GM19467 (cell line): ENCODE measurements around the gene ARL16.

Source experiments
- ATAC-seq: cut with Tn5 transposase; IDR thresholded peaks from one replicate; pipeline ENCODE4 v1.9.1; 2021; ENCODE audit warnings: mild to moderate bottlenecking, moderate library complexity; ENCODE audit not compliant: unreplicated experiment

The ARL16 gene

GRCh38 chr17:81683584-81684441, at the start of gene ARL16, which contains the start of gene HGS:
Gene ARL16, minus strand, starts transcription at chr17:81683797. Its CDS starts 44 bp downstream, at chr17:81683753.
Gene HGS, plus strand, starts transcription at chr17:81684011. Its CDS starts 56 bp downstream, at chr17:81684067.
- peak; percentile 83 for ATAC-seq

- ATAC-seq, result no peak
These were observed 43.9 kb upstream of the ARL16 start for GRCh38 chr17:81727324-81728031.

- ATAC-seq, result no peak
These were observed 42.4 kb upstream of the ARL16 start for GRCh38 chr17:81726004-81726403.

GRCh38 chr17:81725439-81725838, 41.8 kb upstream of the ARL16 start:
- no peak for ATAC-seq

- ATAC-seq, result no peak
These were observed 40.1 kb upstream of the ARL16 start for GRCh38 chr17:81723651-81724209.

- ATAC-seq, result no peak
These were observed 38.9 kb upstream of the ARL16 start for GRCh38 chr17:81722184-81723120.

- ATAC-seq, result no peak
These were observed 36.9 kb upstream of the ARL16 start for GRCh38 chr17:81720267-81721071.

GRCh38 chr17:81719410-81720266, 36.0 kb upstream of the ARL16 start:
- no peak for ATAC-seq

GRCh38 chr17:81717766-81718089, 34.1 kb upstream of the ARL16 start:
- ATAC-seq, result no peak

- no peak for ATAC-seq
These were observed 33.6 kb upstream of the ARL16 start for GRCh38 chr17:81717049-81717765.

GRCh38 chr17:81716674-81716996, 33.0 kb upstream of the ARL16 start:
- no peak for ATAC-seq

GRCh38 chr17:81715872-81716673, 32.5 kb upstream of the ARL16 start:
- no peak for ATAC-seq

- no peak for ATAC-seq
These were observed 31.7 kb upstream of the ARL16 start for GRCh38 chr17:81715107-81715871.

- ATAC-seq, result no peak
These were observed 31.0 kb upstream of the ARL16 start for GRCh38 chr17:81714412-81715106.

GRCh38 chr17:81713556-81714411, 30.2 kb upstream of the ARL16 start:
- ATAC-seq, result no peak
